ENCODE data around the gene PRSS56. TPM values are rescaled to one million over a fixed set of nuclear protein-coding genes. Genes with fewer than 3 reads are reported as not detected.

The PRSS56 gene
- total RNA-seq, 3 donors from 2014 or later, result not detected

- Histone ChIP-seq H3K4me3 (peak overlapping the region; percentile 28 to 68 (median 56)), H3K27ac (no peak overlapping the region), H3K36me3 (no peaks in the 10 kb centered on the region), H3K27me3 (peaks cover 0 to 11% of the 10 kb centered on the region in 2 donors), H3K9me3 (no peaks in the 10 kb centered on the region), H3K4me1 (peaks cover 0 to 6% of the 10 kb centered on the region in 2 donors)
- no peak for TF ChIP-seq POLR2AphosphoS5 (IDR thresholded peaks at IDR 0.05)
- TF ChIP-seq POLR2A (IDR thresholded peaks at IDR 0.05), result no peak
- TF ChIP-seq, protein P1, sequence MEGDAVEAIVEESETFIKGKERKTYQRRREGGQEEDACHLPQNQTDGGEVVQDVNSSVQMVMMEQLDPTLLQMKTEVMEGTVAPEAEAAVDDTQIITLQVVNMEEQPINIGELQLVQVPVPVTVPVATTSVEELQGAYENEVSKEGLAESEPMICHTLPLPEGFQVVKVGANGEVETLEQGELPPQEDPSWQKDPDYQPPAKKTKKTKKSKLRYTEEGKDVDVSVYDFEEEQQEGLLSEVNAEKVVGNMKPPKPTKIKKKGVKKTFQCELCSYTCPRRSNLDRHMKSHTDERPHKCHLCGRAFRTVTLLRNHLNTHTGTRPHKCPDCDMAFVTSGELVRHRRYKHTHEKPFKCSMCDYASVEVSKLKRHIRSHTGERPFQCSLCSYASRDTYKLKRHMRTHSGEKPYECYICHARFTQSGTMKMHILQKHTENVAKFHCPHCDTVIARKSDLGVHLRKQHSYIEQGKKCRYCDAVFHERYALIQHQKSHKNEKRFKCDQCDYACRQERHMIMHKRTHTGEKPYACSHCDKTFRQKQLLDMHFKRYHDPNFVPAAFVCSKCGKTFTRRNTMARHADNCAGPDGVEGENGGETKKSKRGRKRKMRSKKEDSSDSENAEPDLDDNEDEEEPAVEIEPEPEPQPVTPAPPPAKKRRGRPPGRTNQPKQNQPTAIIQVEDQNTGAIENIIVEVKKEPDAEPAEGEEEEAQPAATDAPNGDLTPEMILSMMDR (IDR thresholded peaks at IDR 0.05), result no peak
- intact Hi-C loops (cut with DNase I; ENCODE audit: low total_unique reads), result no loop called here
- DNase-seq (ENCODE audit: low spot score in 2 of 2), result no peak
These were observed 16.3 kb upstream of the PRSS56 start for GRCh38 chr2:232503809-232504323.

- Histone ChIP-seq H3K27me3 (peaks cover 0 to 11% of the 10 kb centered on the region in 2 donors), H3K27ac (no peak overlapping the region), H3K4me1 (peaks cover 0 to 6% of the 10 kb centered on the region in 2 donors), H3K9me3 (no peaks in the 10 kb centered on the region), H3K36me3 (no peaks in the 10 kb centered on the region), H3K4me3 (no peak overlapping the region)
- TF ChIP-seq, protein P1 (IDR thresholded peaks at IDR 0.05), result no peak
- TF ChIP-seq POLR2A (IDR thresholded peaks at IDR 0.05) (no peak), POLR2AphosphoS5 (IDR thresholded peaks at IDR 0.05) (no peak)
- intact Hi-C loops (cut with DNase I; ENCODE audit: low total_unique reads), result no loop called here
- no peak for DNase-seq (ENCODE audit: low spot score in 2 of 2)
These were observed 15.8 kb upstream of the PRSS56 start for GRCh38 chr2:232504438-232504837.

- H3K36me3 ChIP-seq, result no peaks in the 10 kb centered on the region
- no peak overlapping the region for H3K4me3 ChIP-seq
These were observed 14.3 kb upstream of the PRSS56 start for GRCh38 chr2:232505856-232506255.

DNA sequence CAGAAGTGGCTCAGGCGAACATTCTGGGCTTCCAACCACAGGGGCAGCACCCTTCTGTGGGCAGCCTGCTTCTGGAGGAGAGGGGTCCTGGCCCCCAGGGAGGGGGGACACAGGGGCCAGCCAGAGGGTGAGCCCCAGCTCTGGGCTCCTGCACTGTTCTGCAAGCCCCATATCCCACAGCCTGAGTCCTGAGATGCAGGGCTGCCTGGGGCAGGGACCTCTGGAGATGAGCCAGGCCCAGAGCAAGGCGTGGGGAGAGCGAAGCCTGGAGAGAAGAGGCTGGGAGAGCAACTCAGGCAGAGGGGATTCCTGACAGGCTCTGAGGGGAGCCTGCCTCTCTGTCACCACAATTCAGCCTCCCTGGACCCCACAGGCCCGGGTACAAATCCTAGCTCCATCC, 13.5 kb upstream of the PRSS56 start:
- peaks cover 0 to 6% of the 10 kb centered on the region in 2 donors for H3K4me1 ChIP-seq
- DNase-seq (ENCODE audit: low spot score in 2 of 2), result no peak
- H3K4me3 ChIP-seq, result no peak overlapping the region
- TF ChIP-seq POLR2A (IDR thresholded peaks at IDR 0.05) (no peak), POLR2AphosphoS5 (IDR thresholded peaks at IDR 0.05) (no peak)
- TF ChIP-seq, protein P1 (IDR thresholded peaks at IDR 0.05), result no peak
- no peaks in the 10 kb centered on the region for H3K9me3 ChIP-seq
- intact Hi-C loops (cut with DNase I; ENCODE audit: low total_unique reads), result no loop called here
- H3K36me3 ChIP-seq, result no peaks in the 10 kb centered on the region
- no peak overlapping the region for H3K27ac ChIP-seq
- H3K27me3 ChIP-seq, result peaks cover 0 to 11% of the 10 kb centered on the region in 2 donors

More at GRCh38 chr2:232505856-232506255, 14.3 kb upstream of the PRSS56 start:
- H3K27ac ChIP-seq, result no peak overlapping the region
- TF ChIP-seq POLR2A (IDR thresholded peaks at IDR 0.05) (no peak), POLR2AphosphoS5 (IDR thresholded peaks at IDR 0.05) (no peak)
- TF ChIP-seq, protein P1 (IDR thresholded peaks at IDR 0.05), result no peak
- H3K27me3 ChIP-seq, result peaks cover 0 to 11% of the 10 kb centered on the region in 2 donors
- intact Hi-C loops (cut with DNase I; ENCODE audit: low total_unique reads), result no loop called here
- peaks cover 0 to 6% of the 10 kb centered on the region in 2 donors for H3K4me1 ChIP-seq
- no peak for DNase-seq (ENCODE audit: low spot score in 2 of 2)
- no peaks in the 10 kb centered on the region for H3K9me3 ChIP-seq

DNA sequence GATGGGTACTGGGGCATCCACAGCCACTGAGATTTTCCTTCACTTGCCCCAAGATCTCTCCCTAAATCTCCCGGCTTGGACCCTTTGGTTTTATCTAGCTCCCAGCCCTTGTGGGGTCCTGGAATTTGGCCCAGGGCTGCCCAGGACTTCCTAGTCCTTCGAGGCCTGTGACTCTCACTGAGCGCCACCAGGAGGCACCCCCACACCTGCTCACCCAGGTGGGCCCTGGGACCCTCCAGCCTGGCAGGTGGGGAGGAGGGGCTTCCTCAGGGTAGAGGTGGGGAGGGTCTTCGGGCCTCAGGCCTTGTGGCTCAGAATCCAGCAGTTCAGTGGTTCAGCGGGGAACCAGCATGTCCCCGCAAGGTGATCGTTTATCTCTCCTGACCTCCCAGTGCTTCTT, 11.9 kb upstream of the PRSS56 start:
- intact Hi-C loops (cut with DNase I; ENCODE audit: low total_unique reads), result no loop called here
- Histone ChIP-seq H3K27ac (no peak overlapping the region), H3K36me3 (no peaks in the 10 kb centered on the region), H3K4me3 (no peak overlapping the region), H3K27me3 (peaks cover 0 to 9% of the 10 kb centered on the region in 2 donors), H3K9me3 (no peaks in the 10 kb centered on the region), H3K4me1 (peaks cover 0 to 5% of the 10 kb centered on the region in 2 donors)
- DNase-seq (ENCODE audit: low spot score in 2 of 2), result no peak
- TF ChIP-seq POLR2A (IDR thresholded peaks at IDR 0.05) (no peak), POLR2AphosphoS5 (IDR thresholded peaks at IDR 0.05) (no peak)
- TF ChIP-seq, protein P1 (IDR thresholded peaks at IDR 0.05), result no peak

Measured in breast epithelium (tissue), 4 donors.